H1 (cell line): ENCODE results near the gene ING5. TPM values are rescaled to one million over a fixed set of nuclear protein-coding genes. Genes with fewer than 3 reads are reported as not detected.

Experiments used
- CTCF ChIA-PET: fragments of 300-600 bp; sonication (Branson Sonifier 250); formaldehyde crosslinking; loops from one replicate; lab custom pipeline; 2021; ENCODE audit not compliant: partially characterized antibody; lab: Charles Lee
- POLR2A ChIA-PET: fragments of 300-600 bp; sonication (Branson Sonifier 250); formaldehyde crosslinking; loops from one replicate; lab custom pipeline; 2021; ENCODE audit warnings: inconsistent platforms; ENCODE audit not compliant: partially characterized antibody; lab: Charles Lee
- DNase-seq, 2 experiments: peaks; one replicate each; pipeline versions ENCODE4 v3.0.0 to v3.0.0-alpha.2; 2010 to 2022; ENCODE audit warnings: low spot score in 2 of 2, low read depth in 1 of 2, mixed read lengths in 1 of 2
- FAIRE-seq: peaks from 2 replicates; lab custom pipeline; 2011; peaks lifted over from hg19 to GRCh38; lab: Jason Lieb, UNC
- H2AFZ ChIP-seq: 2 replicates; pipeline ENCODE4 v1.8.1; 2012; ENCODE audit warnings: low read length, inconsistent platforms
- H2AK5ac ChIP-seq: 2 replicates; pipeline ENCODE4 v1.6.1; 2013; ENCODE audit warnings: low read depth, low read length
- H2BK120ac ChIP-seq: replicated peaks from 2 replicates; pipeline ENCODE3; 2013; ENCODE audit warnings: low read depth, low read length, inconsistent platforms
- H2BK12ac ChIP-seq: 2 replicates; pipeline ENCODE4 v1.6.1; 2013; ENCODE audit warnings: low read depth, low read length
- H2BK15ac ChIP-seq: 2 replicates; pipeline ENCODE4 v1.6.1; 2013; ENCODE audit warnings: low read length
- H2BK20ac ChIP-seq: 2 replicates; pipeline ENCODE4 v1.6.1; 2013; ENCODE audit warnings: low read length
- H2BK5ac ChIP-seq: 2 replicates; pipeline ENCODE4 v1.6.1; 2013; ENCODE audit warnings: low read depth, low read length
- H3K14ac ChIP-seq: 2 replicates; pipeline ENCODE4 v1.6.1; 2013; ENCODE audit warnings: inconsistent platforms; ENCODE audit not compliant: insufficient read length
- H3K18ac ChIP-seq: 2 replicates; pipeline ENCODE4 v1.6.1; 2013; ENCODE audit warnings: low read length; ENCODE audit errors: extremely low read depth
- H3K23ac ChIP-seq: 2 replicates; pipeline ENCODE4 v1.6.1; 2013; ENCODE audit warnings: inconsistent platforms; ENCODE audit not compliant: insufficient read length
- H3K23me2 ChIP-seq: 2 replicates; pipeline ENCODE4 v1.6.1; 2013; ENCODE audit warnings: low read depth, low read length
- H3K27ac ChIP-seq: 2 replicates; pipeline ENCODE4 v1.6.1; 2011; ENCODE audit warnings: low read depth, low read length, inconsistent platforms
- H3K27me3 ChIP-seq, 4 experiments: replicated peaks in 1 of 4; 1 replicate in 1 of 4; 2 replicates in 3 of 4; pipeline versions ENCODE4 v1.6.1 to v1.8.1; 2011 to 2013; ENCODE audit warnings: low read length in 3 of 4, mild to moderate bottlenecking in 3 of 4, inconsistent platforms in 2 of 4, mixed read lengths in 2 of 4, moderate library complexity in 1 of 4; ENCODE audit not compliant: control insufficient read depth in 3 of 4, insufficient read depth in 3 of 4; ENCODE audit errors: extremely low read depth in 1 of 4
- H3K36me3 ChIP-seq, 4 experiments: 2 replicates each; pipeline versions ENCODE4 v1.6.1 to v1.8.1; 2011 to 2013; ENCODE audit warnings: mild to moderate bottlenecking in 4 of 4, low read length in 3 of 4, moderate library complexity in 2 of 4, control low read depth in 1 of 4, inconsistent platforms in 1 of 4; ENCODE audit not compliant: insufficient read depth in 4 of 4, control insufficient read depth in 2 of 4
- H3K4ac ChIP-seq: replicated peaks from 2 replicates; pipeline ENCODE3; 2013; ENCODE audit warnings: low read length, low read depth, mixed read lengths, inconsistent platforms; ENCODE audit not compliant: insufficient read length
- H3K4me1 ChIP-seq, 4 experiments: replicated peaks in 1 of 4; 1 replicate in 1 of 4; 2 replicates in 3 of 4; pipeline versions ENCODE4 v1.6.1 to v1.8.1; 2011 to 2013; ENCODE audit warnings: low read length in 3 of 4, inconsistent platforms in 2 of 4, mixed read lengths in 1 of 4; ENCODE audit not compliant: insufficient read depth in 4 of 4, control insufficient read depth in 3 of 4
- H3K4me2 ChIP-seq, 2 experiments: 2 replicates each; pipeline versions ENCODE4 v1.6.1 to v1.8.1; 2011 to 2013; ENCODE audit warnings: low read depth in 2 of 2, low read length in 2 of 2, control low read depth in 1 of 2, inconsistent platforms in 1 of 2, mild to moderate bottlenecking in 1 of 2; ENCODE audit not compliant: insufficient read depth in 1 of 2
- H3K4me3 ChIP-seq, 4 experiments: fragments of 200-600, 300-600 bp in 1 of 4; sonication (generic), shearing (Covaris generic), sonication (Bioruptor Twin) in 1 of 4; 2 replicates each; pipeline versions ENCODE4 v1.5.1 to v1.8.1; 2011 to 2016; ENCODE audit warnings: low read length in 4 of 4, low read depth in 3 of 4, control low read depth in 2 of 4, inconsistent platforms in 2 of 4, mild to moderate bottlenecking in 2 of 4, mixed read lengths in 1 of 4, moderate library complexity in 1 of 4; ENCODE audit not compliant: insufficient read depth in 2 of 4; ENCODE audit errors: extremely low read depth in 1 of 4
- H3K56ac ChIP-seq: replicated peaks from 2 replicates; pipeline ENCODE3; 2013; ENCODE audit warnings: low read depth, mild to moderate bottlenecking, mixed read lengths, low read length, inconsistent platforms; ENCODE audit not compliant: insufficient read length
- H3K79me1 ChIP-seq: 2 replicates; pipeline ENCODE4 v1.6.1; 2013; ENCODE audit warnings: low read depth, low read length, control low read depth
- H3K79me2 ChIP-seq, 2 experiments: 2 replicates each; pipeline versions ENCODE4 v1.6.1 to v1.8.1; 2012 to 2013; ENCODE audit warnings: low read length in 2 of 2, mild to moderate bottlenecking in 2 of 2, inconsistent platforms in 1 of 2; ENCODE audit not compliant: insufficient read depth in 2 of 2, control insufficient read depth in 1 of 2
- H3K9ac ChIP-seq, 4 experiments: replicated peaks in 1 of 4; 1 replicate in 1 of 4; 2 replicates in 3 of 4; pipeline versions ENCODE4 v1.6.1 to v1.8.1; 2011 to 2013; ENCODE audit warnings: low read depth in 3 of 4, low read length in 3 of 4, control low read depth in 2 of 4, mild to moderate bottlenecking in 2 of 4, moderate library complexity in 2 of 4, inconsistent platforms in 1 of 4; ENCODE audit errors: extremely low read depth in 1 of 4
- H3K9me3 ChIP-seq, 2 experiments: 2 replicates each; pipeline versions ENCODE4 v1.6.1 to v1.8.1; 2012 to 2013; ENCODE audit warnings: mild to moderate bottlenecking in 2 of 2, moderate library complexity in 2 of 2, control low read depth in 1 of 2, inconsistent platforms in 1 of 2, low read depth in 1 of 2, low read length in 1 of 2, mixed read lengths in 1 of 2; ENCODE audit not compliant: insufficient read depth in 2 of 2
- H4K20me1 ChIP-seq, 2 experiments: replicated peaks in 1 of 2; 2 replicates each; pipeline versions ENCODE3 to v1.8.1; 2011 to 2013; ENCODE audit warnings: inconsistent platforms in 2 of 2, low read length in 2 of 2, mild to moderate bottlenecking in 1 of 2; ENCODE audit not compliant: insufficient read depth in 2 of 2, control insufficient read depth in 1 of 2
- H4K5ac ChIP-seq: 2 replicates; pipeline ENCODE4 v1.6.1; 2013; ENCODE audit warnings: low read length, low read depth, mixed read lengths, inconsistent platforms; ENCODE audit not compliant: insufficient read length
- H4K8ac ChIP-seq: 2 replicates; pipeline ENCODE4 v1.8.0; 2013; ENCODE audit warnings: mild to moderate bottlenecking, moderate library complexity, low read length, inconsistent platforms; ENCODE audit not compliant: insufficient read depth; ENCODE audit errors: extremely low read depth
- H4K91ac ChIP-seq: replicated peaks from 2 replicates; pipeline ENCODE3; 2013; ENCODE audit warnings: low read length, mixed read lengths, inconsistent platforms; ENCODE audit not compliant: insufficient read length
- BCL11A ChIP-seq, 2 experiments: IDR thresholded peaks; one replicate each; pipeline ENCODE4 v1.6.1; 2011; ENCODE audit warnings: low read depth in 2 of 2, low read length in 2 of 2, mild to moderate bottlenecking in 2 of 2
- CBX5 ChIP-seq: fragments of 300-800, 300-1000 bp; sonication (generic); IDR thresholded peaks from 2 replicates; pipeline ENCODE4 v1.7.1; 2016; ENCODE audit warnings: antibody characterized with exemption, low read length, low read depth
- EP300 ChIP-seq, 2 experiments: IDR thresholded peaks; 1 replicate in 1 of 2; 2 replicates in 1 of 2; pipeline ENCODE4 v1.6.1; 2011 to 2012; ENCODE audit warnings: low read depth in 2 of 2, low read length in 2 of 2, mild to moderate bottlenecking in 2 of 2, borderline replicate concordance in 1 of 2, inconsistent platforms in 1 of 2, moderate library complexity in 1 of 2
- HDAC2 ChIP-seq, 2 experiments: fragments of 300-600 bp in 1 of 2; sonication (generic) in 1 of 2; IDR thresholded peaks; 2 replicates each; pipeline ENCODE4 v1.6.1; 2011 to 2012; ENCODE audit warnings: low read depth in 2 of 2, low read length in 2 of 2, mild to moderate bottlenecking in 2 of 2, moderate library complexity in 2 of 2, borderline replicate concordance in 1 of 2, inconsistent platforms in 1 of 2
- HDAC6 ChIP-seq: IDR thresholded peaks from one replicate; pipeline ENCODE4 v1.7.1; 2012; ENCODE audit warnings: low read depth, mild to moderate bottlenecking, inconsistent platforms, low read length, moderate library complexity
- KDM1A ChIP-seq: fragments of 200-600, 300-600 bp; sonication (generic); IDR thresholded peaks from 2 replicates; pipeline ENCODE4 v1.7.1; 2016; ENCODE audit warnings: mild to moderate bottlenecking, low read length, borderline replicate concordance
- SP1 ChIP-seq: IDR thresholded peaks from 2 replicates; pipeline ENCODE4 v1.6.1; 2011; ENCODE audit warnings: low read depth, low read length
- WGBS, 2 experiments: shearing (Covaris generic) in 1 of 2; methylation state at CpG; one replicate each; pipeline versions ENCODE4 v1.1.6 to v1.1.7; 2013 to 2015; ENCODE audit warnings: low lambda C conversion rate in 2 of 2, mixed read lengths in 2 of 2, inconsistent platforms in 1 of 2, low coverage in 1 of 2, missing lambda C conversion rate in 1 of 2; ENCODE audit not compliant: insufficient replicate concordance in 2 of 2, insufficient coverage in 1 of 2, insufficient read length in 1 of 2; ENCODE audit errors: extremely low coverage in 1 of 2, missing lambda C conversion rate in 1 of 2; 5-methylcytosine and 5-hydroxymethylcytosine counted together
- polyA plus RNA-seq, 7 experiments: library from polyadenylated mRNA; depleted of rRNA in 3 of 7; stranded (reverse) in 5 of 7; unstranded in 2 of 7; fragments of >200 nt in 5 of 7; fragments of 200-250 nt in 2 of 7; gene quantifications; 1 replicate in 5 of 7; 2 replicates in 1 of 7; 4 replicates in 1 of 7; pipeline versions ENCODE4 v1.2.1 to v1.2.3, GENCODE V29; 2011 to 2013; ENCODE audit warnings: missing spikeins in 2 of 7, mixed read lengths in 2 of 7
- total RNA-seq: library from RNA; stranded (reverse); fragmentation: NEBNext Ultra II Directional; extraction: Animal tissue kit (Norgen Biotek cat#: 25700); gene quantifications from 2 replicates; pipeline ENCODE4 v1.2.1, GENCODE V29; 2021
- TF ChIP-seq, protein P1 (sequence below), 3 experiments: IDR thresholded peaks; 1 replicate in 2 of 3; 2 replicates in 1 of 3; pipeline versions ENCODE4 v1.5.1 to v1.6.1; 2011; ENCODE audit warnings: low read length in 3 of 3, mild to moderate bottlenecking in 3 of 3, inconsistent platforms in 2 of 3, low read depth in 1 of 3, moderate library complexity in 1 of 3; ENCODE audit not compliant: insufficient read depth in 1 of 3; ENCODE audit errors: control extremely low read depth in 1 of 3

The ING5 gene
- total and polyA plus RNA-seq, 2 of the 8 experiments (the other 6 are each of a cell fraction or from before 2014, with no cell fraction given): 41.5 to 47.4 TPM

DNA sequence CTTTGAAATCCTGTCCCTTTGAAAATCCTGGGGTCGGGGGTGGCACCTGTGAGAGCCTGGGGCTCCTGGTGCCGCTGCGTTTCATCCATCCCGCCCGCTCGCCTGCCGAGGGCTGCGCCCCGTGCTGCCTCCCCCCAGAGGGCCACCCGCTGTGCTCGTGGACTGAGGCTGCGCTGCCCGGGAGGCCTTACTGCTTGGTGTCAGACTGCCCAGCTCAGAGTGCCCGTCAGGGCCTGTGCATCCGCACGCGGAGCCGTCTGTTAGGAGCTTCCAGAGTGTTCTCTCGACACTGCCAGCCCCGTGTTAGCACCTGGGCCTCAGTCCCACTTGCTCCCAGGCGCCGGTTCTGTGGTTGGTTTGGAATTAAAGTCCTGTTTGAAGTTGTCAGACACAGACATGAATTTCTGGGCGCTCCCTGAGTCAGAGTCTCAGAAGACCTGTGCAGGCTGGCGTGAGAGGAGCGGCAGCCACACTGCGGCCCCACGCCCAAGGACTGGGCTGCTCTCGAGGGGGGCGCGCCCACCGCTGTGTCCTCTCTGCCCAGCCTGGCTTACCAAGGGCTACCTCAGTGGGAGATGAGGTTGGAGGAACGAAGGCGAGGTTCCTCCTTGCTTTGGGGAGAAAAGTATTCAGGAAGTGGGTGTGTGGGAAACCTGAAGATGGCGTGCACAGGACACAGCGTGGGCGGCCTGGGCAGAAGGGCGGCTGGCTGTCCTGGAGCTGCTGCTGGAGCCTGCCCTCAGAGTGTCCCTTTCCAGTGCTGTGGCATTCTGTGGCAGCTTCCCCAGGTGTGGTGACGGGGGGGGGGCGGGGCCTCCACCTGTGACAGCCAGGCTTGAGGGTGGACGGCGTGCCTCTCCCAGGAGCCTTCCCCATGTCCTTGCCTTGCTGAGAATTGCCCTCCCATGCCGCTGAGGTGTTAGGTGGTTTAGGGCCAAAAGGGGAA lies 29.3 kb upstream of the ING5 start:
- TF ChIP-seq HDAC2 (IDR thresholded peaks at IDR 0.05; ENCODE audit: borderline replicate concordance in 1 of 2, low read depth in 2 of 2, low read length in 2 of 2): no peak
- no peak for TF ChIP-seq HDAC6
- no peak for TF ChIP-seq CBX5
- TF ChIP-seq BCL11A (IDR thresholded peaks at IDR 0.05; ENCODE audit: low read depth in 2 of 2, low read length in 2 of 2): no peak
- TF ChIP-seq EP300 (IDR thresholded peaks at IDR 0.05; ENCODE audit: borderline replicate concordance in 1 of 2, low read depth in 2 of 2, low read length in 2 of 2): no peak
- TF ChIP-seq KDM1A: no peak
- no peak for TF ChIP-seq SP1
- TF ChIP-seq, protein P1, sequence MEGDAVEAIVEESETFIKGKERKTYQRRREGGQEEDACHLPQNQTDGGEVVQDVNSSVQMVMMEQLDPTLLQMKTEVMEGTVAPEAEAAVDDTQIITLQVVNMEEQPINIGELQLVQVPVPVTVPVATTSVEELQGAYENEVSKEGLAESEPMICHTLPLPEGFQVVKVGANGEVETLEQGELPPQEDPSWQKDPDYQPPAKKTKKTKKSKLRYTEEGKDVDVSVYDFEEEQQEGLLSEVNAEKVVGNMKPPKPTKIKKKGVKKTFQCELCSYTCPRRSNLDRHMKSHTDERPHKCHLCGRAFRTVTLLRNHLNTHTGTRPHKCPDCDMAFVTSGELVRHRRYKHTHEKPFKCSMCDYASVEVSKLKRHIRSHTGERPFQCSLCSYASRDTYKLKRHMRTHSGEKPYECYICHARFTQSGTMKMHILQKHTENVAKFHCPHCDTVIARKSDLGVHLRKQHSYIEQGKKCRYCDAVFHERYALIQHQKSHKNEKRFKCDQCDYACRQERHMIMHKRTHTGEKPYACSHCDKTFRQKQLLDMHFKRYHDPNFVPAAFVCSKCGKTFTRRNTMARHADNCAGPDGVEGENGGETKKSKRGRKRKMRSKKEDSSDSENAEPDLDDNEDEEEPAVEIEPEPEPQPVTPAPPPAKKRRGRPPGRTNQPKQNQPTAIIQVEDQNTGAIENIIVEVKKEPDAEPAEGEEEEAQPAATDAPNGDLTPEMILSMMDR (IDR thresholded peaks at IDR 0.05; ENCODE audit: control extremely low read depth in 1 of 3, insufficient read depth in 1 of 3, low read depth in 1 of 3, low read length in 3 of 3): no peak
- Histone ChIP-seq H2BK120ac (no peak overlapping the region), H3K27ac (no peak overlapping the region), H3K9me3 (no peaks in the 10 kb centered on the region), H3K4me3 (no peak overlapping the region), H3K79me1 (no peaks in the 10 kb centered on the region; the same call in 1 of the 2 replicates), H3K23me2 (no peaks in the 10 kb centered on the region), H4K5ac (no peak overlapping the region), H3K23ac (no peak overlapping the region), H3K79me2 (no peaks in the 10 kb centered on the region), H3K4ac (no peak overlapping the region), H3K27me3 (no peaks in the 10 kb centered on the region), H4K8ac (peak overlapping the region; percentile 25; the same call in 1 of the 2 replicates), H3K4me2 (no peak overlapping the region), H3K56ac (no peak overlapping the region), H3K4me1 (no peaks in the 10 kb centered on the region), H4K91ac (no peak overlapping the region), H3K14ac (no peak overlapping the region), H2AFZ (no peak overlapping the region), H2BK15ac (no peak overlapping the region), H2BK5ac (no peak overlapping the region), H2BK12ac (no peak overlapping the region), H3K18ac (no peak overlapping the region), H2BK20ac (no peak overlapping the region), H4K20me1 (peaks cover 2 to 14% of the 10 kb centered on the region in 2 experiments), H3K9ac (no peak overlapping the region), H2AK5ac (no peak overlapping the region), H3K36me3 (peaks cover 9 to 41% (median 29%) of the 10 kb centered on the region in 4 experiments)
- ChIA-PET POLR2A (interaction anchor here (1.1 to 6.8 kb wide), 4 partner anchors 14 to 48 kb away, joined by 3 to 60 read pairs (median 8); partner anchors contain the start of gene DTYMK), CTCF (interaction anchor here (0.6 to 2.4 kb wide), 4 partner anchors 11 to 31 kb away, joined by 3 to 5 read pairs (median 4); no protein-coding TSS in a partner anchor)
- 94% methylated on average over 41 of the region's 42 CpGs; no CpG with 5 or more reads in 1 of the 2 experiments for WGBS, 2 experiments
- no peak for DNase-seq
- no peak for FAIRE-seq
